Kidney epithelial cell (primary cell): ENCODE data around the gene GCK. TPM values are rescaled to one million over a fixed set of nuclear protein-coding genes. Genes with fewer than 3 reads are reported as not detected.

ENCODE experiments used
- DNase-seq: peaks from one replicate; pipeline ENCODE4 v3.0.0-alpha.2; 2010; ENCODE audit warnings: low read depth
- H3K27me3 ChIP-seq: 2 replicates; pipeline ENCODE4 v1.6.0; 2011; ENCODE audit warnings: low read length; ENCODE audit not compliant: control insufficient read depth, insufficient read depth
- H3K36me3 ChIP-seq: 2 replicates; pipeline ENCODE4 v1.5.1; 2011; ENCODE audit warnings: low read length; ENCODE audit not compliant: control insufficient read depth, insufficient read depth
- H3K4me3 ChIP-seq: 2 replicates; pipeline ENCODE4 v1.5.1; 2011; ENCODE audit warnings: low read depth, mild to moderate bottlenecking, control low read depth, low read length
- CTCF ChIP-seq: IDR thresholded peaks from 2 replicates; pipeline ENCODE4 v1.5.1; 2011; ENCODE audit warnings: mild to moderate bottlenecking, moderate library complexity, low read length, control low read depth, inconsistent platforms; ENCODE audit not compliant: insufficient read depth, poor library complexity, severe bottlenecking
- total RNA-seq: library from RNA; depleted of rRNA; stranded (reverse); fragments of >200 nt; gene quantifications from 2 replicates; pipeline ENCODE4 v1.2.3, GENCODE V29; 2015

GCK gene
- total RNA-seq, 1 donor from 2014 or later: 2.3 TPM

- H3K4me3 ChIP-seq: no peak overlapping the region
- H3K27me3 ChIP-seq: no peaks in the 10 kb centered on the region
- DNase-seq: no peak
- no peak for TF ChIP-seq CTCF
- H3K36me3 ChIP-seq: no peaks in the 10 kb centered on the region
Observed at GRCh38 chr7:44094883-44095592, 94.2 kb downstream of the GCK start.

GRCh38 chr7:44094365-44094764 is 94.9 kb downstream of the GCK start:
- H3K4me3 ChIP-seq: no peak overlapping the region
- no peaks in the 10 kb centered on the region for H3K36me3 ChIP-seq
- no peak for DNase-seq
- no peak for TF ChIP-seq CTCF
- no peaks in the 10 kb centered on the region for H3K27me3 ChIP-seq

Other genes with a start within 250 kb of the GCK start
- gene SPDYE1, start 191.5 kb downstream of the GCK start, total RNA-seq: not detected in 2 replicates
- 120 and 121 TPM in 2 replicates for gene DBNL, start 144.7 kb downstream of the GCK start, total RNA-seq
- not detected in 2 replicates for gene PGAM2, start 123.9 kb downstream of the GCK start, total RNA-seq
- gene POLM, start 106.9 kb downstream of the GCK start, total RNA-seq: 19.8 and 22.1 TPM in 2 replicates
- gene AEBP1, start 85.1 kb downstream of the GCK start, total RNA-seq: 81.1 and 82.8 TPM in 2 replicates
- 72.8 and 73.0 TPM in 2 replicates for gene POLD2, start 65.9 kb downstream of the GCK start, total RNA-seq
- gene MYL7, start 48.1 kb downstream of the GCK start, total RNA-seq: 1.2 and 3.0 TPM in 2 replicates
- 124 and 128 TPM in 2 replicates for gene YKT6, start 11.5 kb upstream of the GCK start, total RNA-seq
- gene CAMK2B, start 136.2 kb upstream of the GCK start, total RNA-seq: 0.68 TPM in 1 of 2 replicates, not detected in the other